Aorta (tissue), 5 donors: Measurements from ENCODE around the gene DSCAM. TPM values are rescaled to one million over a fixed set of nuclear protein-coding genes. Genes with fewer than 3 reads are reported as not detected.

Source experiments
- ATAC-seq: fragments of 200-7000 bp; cut with Tn5 transposase; one replicate; pipeline ENCODE4 v1.9.1; 2022; ENCODE audit warnings: moderate library complexity; ENCODE audit not compliant: low FRiP score
- DNase-seq, 2 donors: peaks; one replicate each; pipeline ENCODE4 v3.0.0-alpha.2; 2020
- H3K27ac ChIP-seq, 2 donors: one replicate each; pipeline ENCODE4 v1.5.1; 2013; ENCODE audit warnings: low read length in 2 of 2, mild to moderate bottlenecking in 2 of 2, moderate library complexity in 2 of 2, control low read depth in 1 of 2, inconsistent platforms in 1 of 2, low read depth in 1 of 2
- H3K27me3 ChIP-seq, 2 donors: one replicate each; pipeline ENCODE4 v1.6.1; 2013; ENCODE audit warnings: control low read depth in 1 of 2, low read length in 1 of 2, mild to moderate bottlenecking in 1 of 2, moderate library complexity in 1 of 2; ENCODE audit not compliant: insufficient read depth in 2 of 2, control insufficient read depth in 1 of 2
- H3K36me3 ChIP-seq, 2 donors: one replicate each; pipeline ENCODE4 v1.6.1; 2013; ENCODE audit warnings: control low read depth in 1 of 2, low read length in 1 of 2, mild to moderate bottlenecking in 1 of 2; ENCODE audit not compliant: insufficient read depth in 2 of 2, control insufficient read depth in 1 of 2
- H3K4me1 ChIP-seq, 2 donors: one replicate each; pipeline ENCODE4 v1.6.1; 2013; ENCODE audit warnings: low read length in 2 of 2, control low read depth in 1 of 2, mild to moderate bottlenecking in 1 of 2, moderate library complexity in 1 of 2; ENCODE audit not compliant: insufficient read depth in 2 of 2, control insufficient read depth in 1 of 2
- H3K4me3 ChIP-seq, 2 donors: one replicate each; pipeline ENCODE4 v1.5.1; 2013; ENCODE audit warnings: low read length in 2 of 2, control low read depth in 1 of 2, mild to moderate bottlenecking in 1 of 2
- H3K9me3 ChIP-seq: one replicate; pipeline ENCODE4 v1.6.1; 2013; ENCODE audit warnings: mild to moderate bottlenecking, low read length; ENCODE audit not compliant: control insufficient read depth
- WGBS, 2 donors: extraction: QIAGEN DNeasy Blood & Tissue Kit; methylation state at CpG; one replicate each; pipeline ENCODE4 v1.1.7; 2013; 5-methylcytosine and 5-hydroxymethylcytosine counted together
- intact Hi-C, 2 donors: fragments of 100-400 bp; cut with DNase I; formaldehyde crosslinking; loops; one replicate each; pipeline versions ENCODE4 v1.14.2 to v1.15.0; 2022
- polyA plus RNA-seq, 2 donors: library from polyadenylated mRNA; stranded (reverse); fragments of 200-250 nt; gene quantifications; one replicate each; pipeline ENCODE4 v1.2.3, GENCODE V29; 2013
- total RNA-seq, 2 donors: library from RNA; stranded (reverse); fragmentation: NEBNext Ultra II Directional; extraction: Animal tissue kit (Norgen Biotek cat#: 25700); gene quantifications; one replicate each; pipeline ENCODE4 v1.2.1, GENCODE V29; 2021
- donor health status: healthy with polysubstance abuse.
- donor health status: Bipolar disorder and iron deficiency.
- donor health status: DM: no; HTN: no; CAD: no.
- donor health status: DM: no; HTN: no; CAD: no.
- donor health status: DM: yes; HTN: yes; CAD: no.

Gene DSCAM
- total and polyA plus RNA-seq, 4 donors, result not detected

- H3K27ac ChIP-seq, result no peak overlapping the region
- no peaks in the 10 kb centered on the region for H3K36me3 ChIP-seq
- no peak overlapping the region for H3K4me3 ChIP-seq
- DNase-seq, result no peak
- H3K9me3 ChIP-seq, result peaks cover 1% of the 10 kb centered on the region
- H3K27me3 ChIP-seq, result no peaks in the 10 kb centered on the region
- intact Hi-C loops, result no loop called here
- ATAC-seq, result no peak
- 65 to 78% methylated on average over 1 of the region's 1 CpG for WGBS, 2 donors
- H3K4me1 ChIP-seq, result no peaks in the 10 kb centered on the region
These were observed 166.6 kb downstream of the DSCAM start for GRCh38 chr21:40680311-40680710.

DNA sequence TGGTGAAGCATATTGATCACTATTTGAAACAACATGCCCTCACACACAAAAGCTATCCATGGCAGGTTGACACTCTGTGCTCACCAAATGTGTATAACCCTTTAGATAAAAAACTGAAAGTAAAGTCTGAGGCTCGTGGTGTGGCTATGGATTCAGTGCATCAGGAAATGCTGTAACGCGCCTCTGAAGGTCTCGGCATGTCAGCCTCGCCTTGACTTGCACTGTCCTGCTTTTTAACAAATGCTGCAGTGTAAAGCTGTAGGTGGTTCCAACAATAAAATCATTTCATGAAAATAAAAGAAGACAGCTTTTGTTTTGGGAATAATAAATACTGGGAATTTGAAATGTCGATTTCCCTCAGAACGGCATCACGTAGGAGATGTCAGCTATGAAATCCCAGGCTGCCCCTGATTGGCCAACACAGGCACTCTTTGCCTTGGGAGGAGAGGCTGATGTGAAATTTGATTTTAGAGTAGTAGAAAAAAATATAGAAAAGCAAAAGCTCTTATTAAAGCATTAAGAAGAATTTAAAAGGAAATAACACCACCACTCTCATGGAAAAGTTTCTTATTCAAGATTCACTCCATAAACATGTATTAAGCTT lies 168.2 kb downstream of the DSCAM start:
- no peaks in the 10 kb centered on the region for H3K36me3 ChIP-seq
- ATAC-seq (no peak), DNase-seq (no peak)
- H3K4me3 ChIP-seq, result no peak overlapping the region
- no peaks in the 10 kb centered on the region for H3K27me3 ChIP-seq
- peaks cover 1% of the 10 kb centered on the region for H3K9me3 ChIP-seq
- no peaks in the 10 kb centered on the region for H3K4me1 ChIP-seq
- no peak overlapping the region for H3K27ac ChIP-seq
- 74 to 76% methylated on average over 8 of the region's 8 CpGs for WGBS, 2 donors
- intact Hi-C loops, result no loop called here

DNA sequence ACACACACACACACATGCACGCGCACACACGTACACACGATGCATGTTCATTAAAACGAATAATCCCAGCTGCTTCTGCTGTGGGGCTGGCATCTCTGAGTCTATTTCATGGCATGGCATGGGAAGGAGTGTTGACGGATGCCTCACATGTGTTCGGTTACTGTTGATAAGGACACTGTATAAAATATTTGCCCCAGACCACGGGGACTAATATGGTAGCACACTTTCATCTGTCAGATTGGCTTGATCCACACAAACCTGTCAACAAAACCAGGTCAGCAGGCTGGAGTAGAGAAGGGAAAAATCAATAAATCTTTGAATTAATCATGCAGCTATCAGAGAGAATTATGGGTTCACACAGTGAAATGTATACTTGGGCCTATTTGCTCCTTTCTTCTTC lies 171.9 kb downstream of the DSCAM start:
- no peaks in the 10 kb centered on the region for H3K36me3 ChIP-seq
- no peak for ATAC-seq
- intact Hi-C loops, result no loop called here

GRCh38 chr21:40672602-40673001 lies 174.4 kb downstream of the DSCAM start:
- 66 to 74% methylated on average over 2 of the region's 2 CpGs for WGBS, 2 donors
- Histone ChIP-seq H3K9me3 (no peaks in the 10 kb centered on the region), H3K27me3 (no peaks in the 10 kb centered on the region), H3K36me3 (no peaks in the 10 kb centered on the region), H3K4me3 (no peak overlapping the region), H3K27ac (no peak overlapping the region), H3K4me1 (no peaks in the 10 kb centered on the region)
- DNase-seq (no peak), ATAC-seq (no peak)
- intact Hi-C loops, result no loop called here

More for the DNA sequence above, 171.9 kb downstream of the DSCAM start:
- H3K27ac ChIP-seq, result no peak overlapping the region
- H3K4me3 ChIP-seq, result no peak overlapping the region
- no peak for DNase-seq
- peaks cover 1% of the 10 kb centered on the region for H3K9me3 ChIP-seq
- 56 to 70% methylated on average over 8 of the region's 8 CpGs for WGBS, 2 donors
- no peaks in the 10 kb centered on the region for H3K4me1 ChIP-seq
- no peaks in the 10 kb centered on the region for H3K27me3 ChIP-seq

DNA sequence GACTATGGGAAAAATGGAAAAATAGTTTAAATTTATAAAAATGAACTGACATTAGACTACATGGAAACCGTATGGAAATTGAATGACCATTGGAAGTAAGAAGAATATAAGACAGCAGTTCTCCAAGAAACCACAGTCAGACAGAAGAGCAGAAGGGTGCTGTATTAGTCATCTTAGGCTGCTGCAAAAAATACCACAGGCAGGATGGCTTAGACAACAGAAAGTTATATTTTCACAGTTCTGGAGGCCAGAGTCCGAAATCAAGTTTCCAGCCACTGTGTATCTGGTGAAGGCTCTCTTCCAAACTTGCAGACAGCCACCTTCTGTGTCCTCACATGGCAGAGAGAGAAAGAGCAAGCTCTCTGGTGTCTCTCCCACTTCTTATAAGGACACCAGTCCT lies 175.2 kb downstream of the DSCAM start:
- intact Hi-C loops, result no loop called here
- no peak overlapping the region for H3K4me3 ChIP-seq
- no peaks in the 10 kb centered on the region for H3K9me3 ChIP-seq
- no peaks in the 10 kb centered on the region for H3K36me3 ChIP-seq
- ATAC-seq, result no peak
- no peak for DNase-seq
- no peaks in the 10 kb centered on the region for H3K4me1 ChIP-seq
- H3K27me3 ChIP-seq, result no peaks in the 10 kb centered on the region
- no peak overlapping the region for H3K27ac ChIP-seq
- WGBS, 2 donors, result 72 to 84% methylated on average over 2 of the region's 2 CpGs

- Histone ChIP-seq H3K36me3 (no peaks in the 10 kb centered on the region), H3K4me3 (no peak overlapping the region), H3K4me1 (no peaks in the 10 kb centered on the region), H3K27ac (no peak overlapping the region), H3K9me3 (no peaks in the 10 kb centered on the region), H3K27me3 (no peaks in the 10 kb centered on the region)
- no peak for DNase-seq
- 46 to 51% methylated on average over 5 of the region's 5 CpGs for WGBS, 2 donors
- ATAC-seq, result no peak
- intact Hi-C loops, result no loop called here
These were observed 178.2 kb downstream of the DSCAM start for GRCh38 chr21:40668555-40669275.

- Histone ChIP-seq H3K4me3 (no peak overlapping the region), H3K9me3 (no peaks in the 10 kb centered on the region), H3K36me3 (no peaks in the 10 kb centered on the region)
These were observed 179.0 kb downstream of the DSCAM start for GRCh38 chr21:40667967-40668366.

GRCh38 chr21:40662889-40663288 lies 184.1 kb downstream of the DSCAM start:
- Histone ChIP-seq H3K27ac (no peak overlapping the region), H3K27me3 (no peaks in the 10 kb centered on the region), H3K4me3 (no peak overlapping the region), H3K36me3 (no peaks in the 10 kb centered on the region), H3K4me1 (no peaks in the 10 kb centered on the region), H3K9me3 (no peaks in the 10 kb centered on the region)
- ATAC-seq, result no peak
- intact Hi-C loops, result no loop called here
- no peak for DNase-seq
- 87 to 90% methylated on average over 2 of the region's 2 CpGs for WGBS, 2 donors

More at GRCh38 chr21:40667967-40668366, 179.0 kb downstream of the DSCAM start:
- H3K27me3 ChIP-seq, result no peaks in the 10 kb centered on the region
- intact Hi-C loops, result no loop called here
- no peak overlapping the region for H3K27ac ChIP-seq
- ATAC-seq (no peak), DNase-seq (no peak)
- H3K4me1 ChIP-seq, result no peaks in the 10 kb centered on the region
- 72 to 73% methylated on average over 1 of the region's 1 CpG for WGBS, 2 donors

- no peak for DNase-seq
- WGBS, 2 donors, result 14 to 18% methylated on average over 3 of the region's 3 CpGs
- Histone ChIP-seq H3K4me3 (no peak overlapping the region), H3K27ac (no peak overlapping the region), H3K4me1 (no peaks in the 10 kb centered on the region), H3K9me3 (no peaks in the 10 kb centered on the region), H3K27me3 (no peaks in the 10 kb centered on the region), H3K36me3 (no peaks in the 10 kb centered on the region)
- intact Hi-C loops, result no loop called here
- no peak for ATAC-seq
These were observed 186.5 kb downstream of the DSCAM start for GRCh38 chr21:40660461-40660860.
